Measurements from ENCODE around the gene VPS37B. TPM values are rescaled to one million over a fixed set of nuclear protein-coding genes. Genes with fewer than 3 reads are reported as not detected.
"Not testable (repeated sequence)": the region's sequence is repeated elsewhere in the genome, so short reads cannot be mapped to it uniquely, and the experiment has no call there.

Gene VPS37B
- total RNA-seq, 2 donors from 2014 or later, result 10.5 to 17.0 TPM

DNA sequence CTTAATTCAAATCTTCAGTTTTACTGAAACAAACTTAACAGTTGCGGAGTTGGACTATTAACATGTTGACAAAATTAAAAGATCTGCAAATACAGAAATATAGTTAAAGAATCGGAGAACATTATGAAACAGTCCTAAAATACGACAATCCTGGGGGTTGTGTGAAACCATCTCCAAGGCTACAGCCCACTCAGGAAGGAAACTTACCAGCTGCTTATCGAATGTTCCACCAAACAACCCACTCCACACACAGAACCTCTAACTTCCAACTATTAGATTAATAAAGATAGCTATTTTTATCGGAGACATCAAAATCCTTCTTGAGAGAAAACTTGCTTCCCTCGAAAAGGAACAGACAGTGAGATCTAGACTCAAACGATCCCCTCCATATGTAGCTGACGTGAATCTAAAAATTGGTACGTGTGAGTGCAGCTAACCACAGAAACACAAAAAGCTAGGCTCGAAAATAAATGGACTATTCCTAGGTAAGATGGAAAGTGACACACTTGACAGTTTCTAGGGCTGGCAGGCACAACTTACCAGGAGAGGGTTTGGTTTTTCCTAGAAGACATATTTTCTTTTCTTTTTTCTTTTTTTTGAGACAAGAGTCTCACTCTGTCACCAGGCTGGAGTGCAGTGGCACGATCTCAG lies 12.9 kb downstream of the VPS37B start:
- Mint-ChIP-seq H3K27ac (peak overlapping the region; percentile 58), H3K36me3 (ENCODE audit: low read depth) (peaks cover 22% of the 10 kb centered on the region), H3K9me3 (no peaks in the 10 kb centered on the region), H3K27me3 (no peaks in the 10 kb centered on the region), H3K4me1 (peaks cover 60% of the 10 kb centered on the region), H3K4me3 (peak overlapping the region; percentile 61)
- peak; percentile 36 for ATAC-seq (replicated peaks)

DNA sequence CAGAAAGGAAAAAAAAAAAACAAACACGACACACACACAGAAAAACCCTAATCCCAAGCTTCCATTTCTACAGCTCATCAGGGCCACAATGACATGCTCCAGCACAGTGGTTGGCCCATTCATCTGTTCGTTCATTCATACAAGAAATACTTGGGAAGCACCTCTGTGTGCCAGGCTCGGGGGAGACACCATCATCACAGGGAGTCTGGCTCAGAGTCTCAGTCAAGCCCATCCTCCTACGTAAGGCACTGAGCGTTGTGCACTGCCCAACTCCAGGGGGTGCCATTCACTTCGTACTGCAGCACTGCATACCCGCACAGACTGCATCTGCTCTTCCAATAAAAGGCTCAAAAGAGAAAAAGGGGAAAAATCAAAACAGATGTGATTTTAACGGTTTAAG lies 15.3 kb downstream of the VPS37B start:
- Mint-ChIP-seq H3K27me3 (no peaks in the 10 kb centered on the region), H3K4me3 (peak overlapping the region; percentile 20), H3K9me3 (no peaks in the 10 kb centered on the region), H3K27ac (peak overlapping the region; percentile 39), H3K36me3 (ENCODE audit: low read depth) (peaks cover 32% of the 10 kb centered on the region), H3K4me1 (peaks cover 62% of the 10 kb centered on the region)
- no peak for ATAC-seq (replicated peaks)

GRCh38 chr12:122880155-122880667 lies 15.7 kb downstream of the VPS37B start:
- no peaks in the 10 kb centered on the region for H3K27me3 Mint-ChIP-seq

GRCh38 chr12:122878780-122879612 lies 16.9 kb downstream of the VPS37B start:
- Mint-ChIP-seq H3K9me3 (no peaks in the 10 kb centered on the region), H3K4me3 (peak overlapping the region; percentile 23), H3K36me3 (ENCODE audit: low read depth) (peaks cover 36% of the 10 kb centered on the region), H3K27me3 (no peaks in the 10 kb centered on the region), H3K27ac (no peak overlapping the region), H3K4me1 (peaks cover 66% of the 10 kb centered on the region)
- no peak for ATAC-seq (replicated peaks)

More at GRCh38 chr12:122880155-122880667, 15.7 kb downstream of the VPS37B start:
- no peak for ATAC-seq (replicated peaks)
- no peaks in the 10 kb centered on the region for H3K9me3 Mint-ChIP-seq
- H3K27ac Mint-ChIP-seq, result no peak overlapping the region
- peaks cover 67% of the 10 kb centered on the region for H3K4me1 Mint-ChIP-seq
- no peak overlapping the region for H3K4me3 Mint-ChIP-seq
- peaks cover 36% of the 10 kb centered on the region for H3K36me3 Mint-ChIP-seq (ENCODE audit: low read depth)

DNA sequence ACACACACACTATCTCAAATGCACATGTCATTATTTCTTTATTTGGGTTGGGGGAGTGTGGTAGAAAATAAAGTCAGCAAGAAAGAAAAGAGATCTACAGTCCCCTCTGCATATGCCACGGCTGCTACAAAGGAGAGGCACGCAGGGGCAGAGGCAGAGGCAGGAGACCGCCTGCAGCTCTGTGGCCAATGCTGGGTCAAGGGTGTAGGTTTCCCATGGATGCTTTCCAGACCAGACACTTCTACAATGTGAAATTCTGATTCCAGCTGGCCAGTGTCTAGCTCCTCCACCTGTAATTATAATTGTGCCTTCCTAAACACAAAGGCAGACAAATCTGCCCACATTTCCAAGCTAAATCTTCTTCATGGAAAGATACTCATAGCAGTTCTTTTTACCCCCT lies 19.2 kb downstream of the VPS37B start:
- no peaks in the 10 kb centered on the region for H3K9me3 Mint-ChIP-seq

GRCh38 chr12:122876281-122876680 lies 19.6 kb downstream of the VPS37B start:
- peak overlapping the region; percentile 73 for H3K27ac Mint-ChIP-seq
- H3K9me3 Mint-ChIP-seq; ATAC-seq (replicated peaks); H3K27me3 Mint-ChIP-seq: not testable (repeated sequence)
- peaks cover 63% of the 10 kb centered on the region for H3K4me1 Mint-ChIP-seq
- H3K4me3 Mint-ChIP-seq, result peak overlapping the region; percentile 51
- H3K36me3 Mint-ChIP-seq (ENCODE audit: low read depth), result peaks cover 41% of the 10 kb centered on the region

More for the DNA sequence above, 19.2 kb downstream of the VPS37B start:
- Mint-ChIP-seq H3K27me3 (no peaks in the 10 kb centered on the region), H3K36me3 (ENCODE audit: low read depth) (peaks cover 41% of the 10 kb centered on the region), H3K27ac (no peak overlapping the region), H3K4me3 (no peak overlapping the region), H3K4me1 (peaks cover 61% of the 10 kb centered on the region)
- no peak for ATAC-seq (replicated peaks)

- H3K4me1 Mint-ChIP-seq, result peaks cover 57% of the 10 kb centered on the region
- peaks cover 40% of the 10 kb centered on the region for H3K36me3 Mint-ChIP-seq (ENCODE audit: low read depth)
- peak overlapping the region; percentile 73 for H3K27ac Mint-ChIP-seq
- no peaks in the 10 kb centered on the region for H3K9me3 Mint-ChIP-seq
- H3K27me3 Mint-ChIP-seq, result no peaks in the 10 kb centered on the region
- ATAC-seq (replicated peaks), result peak; percentile 77
- peak overlapping the region; percentile 51 for H3K4me3 Mint-ChIP-seq
Observed at GRCh38 chr12:122875590-122876220, 20.2 kb downstream of the VPS37B start.

- Mint-ChIP-seq H3K36me3 (ENCODE audit: low read depth) (peaks cover 40% of the 10 kb centered on the region), H3K27ac (no peak overlapping the region), H3K9me3 (no peaks in the 10 kb centered on the region), H3K27me3 (no peaks in the 10 kb centered on the region), H3K4me3 (peak overlapping the region; percentile 58), H3K4me1 (peaks cover 41% of the 10 kb centered on the region)
- ATAC-seq (replicated peaks), result peak; percentile 22
Observed at GRCh38 chr12:122874081-122874480, 21.8 kb downstream of the VPS37B start.

GRCh38 chr12:122873540-122873939 lies 22.4 kb downstream of the VPS37B start:
- Mint-ChIP-seq H3K27ac (no peak overlapping the region), H3K36me3 (ENCODE audit: low read depth) (peaks cover 45% of the 10 kb centered on the region), H3K9me3 (no peaks in the 10 kb centered on the region), H3K4me1 (peaks cover 41% of the 10 kb centered on the region), H3K27me3 (no peaks in the 10 kb centered on the region), H3K4me3 (peak overlapping the region; percentile 58)
- no peak for ATAC-seq (replicated peaks)

DNA sequence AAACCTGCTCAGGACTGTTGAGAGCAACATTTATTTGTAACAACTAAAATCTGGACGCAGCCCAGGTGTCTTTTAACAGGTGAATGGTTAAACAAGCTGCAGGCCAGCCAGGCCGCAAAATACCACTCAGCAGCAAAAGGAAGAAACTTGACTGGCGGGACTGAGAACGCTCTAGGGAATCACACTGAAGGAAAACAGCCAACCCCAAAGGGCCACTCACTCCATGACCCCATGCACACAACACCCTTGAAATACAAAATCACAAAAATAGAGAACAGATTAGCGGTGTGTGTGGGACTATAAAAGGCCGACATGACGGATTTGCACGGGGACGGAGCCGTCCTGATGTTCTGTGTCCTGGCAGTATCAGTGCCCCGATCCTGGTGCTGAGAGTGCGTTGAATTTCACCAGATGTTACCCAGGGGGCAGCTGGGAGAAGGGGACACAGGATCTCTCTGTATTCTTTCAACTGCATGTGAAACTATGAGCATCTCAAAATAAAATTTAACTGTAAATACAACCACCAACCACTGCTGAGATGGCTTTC lies 23.0 kb downstream of the VPS37B start:
- Mint-ChIP-seq H3K4me1 (peaks cover 41% of the 10 kb centered on the region), H3K36me3 (ENCODE audit: low read depth) (peaks cover 48% of the 10 kb centered on the region), H3K9me3 (no peaks in the 10 kb centered on the region), H3K4me3 (peak overlapping the region; percentile 69), H3K27ac (no peak overlapping the region), H3K27me3 (no peaks in the 10 kb centered on the region)
- ATAC-seq (replicated peaks), result no peak

DNA sequence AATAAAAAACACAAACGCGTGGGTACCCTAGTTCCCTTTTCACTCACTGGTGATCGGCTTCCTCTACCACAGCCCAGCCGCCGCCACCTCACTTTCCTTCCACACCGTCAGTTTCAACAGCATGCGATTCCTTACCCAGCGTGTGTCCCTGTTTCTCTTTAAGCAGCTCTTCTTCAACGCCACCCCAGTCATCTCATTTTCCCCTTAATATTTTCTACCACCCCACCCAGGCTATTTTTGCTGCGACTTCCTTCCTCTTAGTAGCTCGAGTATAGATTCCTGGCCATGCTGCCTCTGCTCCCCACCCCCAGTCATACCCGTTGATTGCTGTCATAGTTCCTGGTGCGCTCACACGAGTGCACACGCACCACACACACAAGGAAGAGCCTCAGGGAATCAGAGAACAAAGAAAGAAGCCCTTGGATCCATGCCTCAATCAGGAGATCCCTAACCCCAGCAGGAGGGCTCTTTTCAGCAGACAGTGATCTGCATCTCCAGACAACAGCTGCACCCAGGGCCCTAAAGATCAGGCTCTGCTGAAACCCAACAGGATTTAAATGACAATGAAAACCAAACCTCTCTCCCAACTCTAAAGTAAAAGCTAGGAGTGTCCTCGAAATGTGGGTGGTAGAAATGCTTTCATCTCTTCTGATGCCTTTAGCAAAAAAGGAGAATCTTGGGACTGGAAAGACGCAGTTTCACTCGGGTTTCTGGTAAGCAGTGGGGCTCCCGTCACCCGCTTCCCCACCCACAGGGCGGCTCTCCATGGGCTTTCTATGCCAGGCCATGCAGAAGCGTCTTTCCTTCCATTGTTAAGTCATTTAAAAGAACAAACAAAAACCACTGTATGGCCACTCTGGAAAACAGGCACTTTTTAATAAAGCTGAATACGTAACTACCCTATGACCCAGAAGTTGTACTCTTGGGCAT lies 23.8 kb downstream of the VPS37B start:
- H3K27me3 Mint-ChIP-seq, result no peaks in the 10 kb centered on the region
- ATAC-seq (replicated peaks), result peak; percentile 71
- H3K4me3 Mint-ChIP-seq, result peak overlapping the region; percentile 69
- H3K27ac Mint-ChIP-seq, result peak overlapping the region; percentile 30
- H3K9me3 Mint-ChIP-seq, result no peaks in the 10 kb centered on the region
- H3K36me3 Mint-ChIP-seq (ENCODE audit: low read depth), result peaks cover 50% of the 10 kb centered on the region
- H3K4me1 Mint-ChIP-seq, result peaks cover 34% of the 10 kb centered on the region

DNA sequence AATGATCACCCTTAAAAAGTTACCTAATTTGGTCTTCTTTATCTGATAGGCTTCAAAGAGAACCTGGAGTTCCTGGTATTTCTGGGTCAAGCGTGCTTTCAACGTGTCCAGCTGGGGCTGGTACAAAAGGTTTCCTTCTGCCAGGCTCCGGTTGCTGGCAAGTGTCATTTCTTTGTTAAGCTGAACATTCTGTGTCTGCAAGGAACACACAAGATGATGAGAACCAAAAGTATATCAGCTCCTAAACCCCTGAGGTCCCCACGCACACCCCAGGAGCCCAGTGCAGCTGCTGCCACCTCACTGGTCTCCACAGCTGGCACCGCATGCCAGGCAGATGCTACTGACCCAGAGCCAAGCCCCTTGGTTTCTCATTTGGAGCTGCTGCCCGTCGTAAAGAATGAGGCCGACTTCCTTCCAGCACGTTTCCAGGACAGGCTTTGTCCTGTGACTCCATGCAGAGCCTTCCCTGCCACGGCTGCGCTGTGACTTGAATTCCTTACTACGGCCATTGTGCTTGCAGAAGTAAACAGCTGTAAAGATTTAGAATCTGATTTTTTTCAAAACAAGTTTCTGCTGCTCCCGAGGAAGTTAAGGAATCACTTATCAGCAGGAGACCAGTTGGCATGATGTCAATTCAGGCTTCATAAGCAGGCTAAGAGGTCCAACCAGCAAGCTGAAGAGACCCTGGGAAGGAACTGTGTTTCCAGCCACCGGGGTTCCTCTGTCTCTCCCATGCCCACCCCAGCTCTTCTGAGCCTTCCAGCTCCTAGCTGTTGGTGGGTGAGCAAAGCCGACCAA lies 24.9 kb downstream of the VPS37B start:
- peaks cover 60% of the 10 kb centered on the region for H3K36me3 Mint-ChIP-seq (ENCODE audit: low read depth)
- H3K4me1 Mint-ChIP-seq, result peaks cover 27% of the 10 kb centered on the region
- H3K4me3 Mint-ChIP-seq, result peak overlapping the region; percentile 69
- H3K9me3 Mint-ChIP-seq, result no peaks in the 10 kb centered on the region
- H3K27ac Mint-ChIP-seq, result peak overlapping the region; percentile 30
- no peaks in the 10 kb centered on the region for H3K27me3 Mint-ChIP-seq
- ATAC-seq (replicated peaks), result no peak
